ENCODE results near the gene NR3C1. TPM values are rescaled to one million over a fixed set of nuclear protein-coding genes. Genes with fewer than 3 reads are reported as not detected.

The NR3C1 gene
- total RNA-seq, 1 experiment from 2014 or later = 12.7 TPM

GRCh38 chr5:143406408-143406807 lies 2.9 kb upstream of the NR3C1 start:
- Histone ChIP-seq H3K9me3 (ENCODE audit: low read depth, low read length, poor library complexity, severe bottlenecking) (no peaks in the 10 kb centered on the region), H3K27ac (ENCODE audit: low read depth, low read length, poor library complexity, severe bottlenecking) (no peak overlapping the region), H3K36me3 (ENCODE audit: insufficient read depth, low read length, poor library complexity, severe bottlenecking) (no peaks in the 10 kb centered on the region), H3K4me3 (ENCODE audit: low read depth, low read length, poor library complexity, severe bottlenecking) (no peak overlapping the region), H3K4me1 (ENCODE audit: insufficient read depth, low read length, poor library complexity, severe bottlenecking) (no peaks in the 10 kb centered on the region), H3K27me3 (replicated peaks; ENCODE audit: insufficient read depth, low read depth, low read length, poor library complexity) (no peaks in the 10 kb centered on the region)
- POLR2A ChIA-PET (ENCODE audit: low non-redundant PET) = no interaction called here
- no peak for DNase-seq (ENCODE audit: low spot score)
- BruUV-seq (replicated peaks) = no TSS peak
- CTCF ChIA-PET = no interaction called here
- intact Hi-C loops (cut with micrococcal nuclease; ENCODE audit: unreplicated experiment) = loop anchor here (10.0 kb wide), 1 partner anchor 558 kb away; no protein-coding TSS in a partner anchor
- TF ChIP-seq EZH2 (IDR thresholded peaks at IDR 0.05; ENCODE audit: borderline replicate concordance, low read depth, low read length, poor library complexity, severe bottlenecking) (no peak), CTCF (conservative IDR thresholded peaks at IDR 0.05; ENCODE audit: low read depth, low read length) (no peak)

- H3K27me3 ChIP-seq (replicated peaks; ENCODE audit: insufficient read depth, low read depth, low read length, poor library complexity) = no peaks in the 10 kb centered on the region
- peak overlapping the region; percentile 92 for H3K27ac ChIP-seq (ENCODE audit: low read depth, low read length, poor library complexity, severe bottlenecking)
- no TSS peak for BruUV-seq (replicated peaks)
- H3K36me3 ChIP-seq (ENCODE audit: insufficient read depth, low read length, poor library complexity, severe bottlenecking) = no peaks in the 10 kb centered on the region
- DNase-seq (ENCODE audit: low spot score) = no peak
- no peaks in the 10 kb centered on the region for H3K4me1 ChIP-seq (ENCODE audit: insufficient read depth, low read length, poor library complexity, severe bottlenecking)
- intact Hi-C loops (cut with micrococcal nuclease; ENCODE audit: unreplicated experiment) = loop anchor here (2.0 to 10.0 kb wide), 3 partner anchors 189 to 559 kb away; no protein-coding TSS in a partner anchor
- TF ChIP-seq CTCF (conservative IDR thresholded peaks at IDR 0.05; ENCODE audit: low read depth, low read length) (no peak), EZH2 (IDR thresholded peaks at IDR 0.05; ENCODE audit: borderline replicate concordance, low read depth, low read length, poor library complexity, severe bottlenecking) (no peak)
- H3K9me3 ChIP-seq (ENCODE audit: low read depth, low read length, poor library complexity, severe bottlenecking) = no peaks in the 10 kb centered on the region
- peak overlapping the region; percentile 78 for H3K4me3 ChIP-seq (ENCODE audit: low read depth, low read length, poor library complexity, severe bottlenecking)
- ChIA-PET CTCF (no interaction called here), POLR2A (ENCODE audit: low non-redundant PET) (no interaction called here)
These were observed 2.3 kb upstream of the NR3C1 start for GRCh38 chr5:143405849-143406098.

- CTCF ChIA-PET = interaction anchor here (0.6 kb wide), 2 partner anchors 270 to 480 kb away, joined by 4 to 5 read pairs; no protein-coding TSS in a partner anchor
- Histone ChIP-seq H3K4me1 (ENCODE audit: insufficient read depth, low read length, poor library complexity, severe bottlenecking) (no peaks in the 10 kb centered on the region), H3K36me3 (ENCODE audit: insufficient read depth, low read length, poor library complexity, severe bottlenecking) (no peaks in the 10 kb centered on the region), H3K4me3 (ENCODE audit: low read depth, low read length, poor library complexity, severe bottlenecking) (peak overlapping the region; percentile 78), H3K27me3 (replicated peaks; ENCODE audit: insufficient read depth, low read depth, low read length, poor library complexity) (no peaks in the 10 kb centered on the region), H3K27ac (ENCODE audit: low read depth, low read length, poor library complexity, severe bottlenecking) (peak overlapping the region; percentile 92), H3K9me3 (ENCODE audit: low read depth, low read length, poor library complexity, severe bottlenecking) (no peaks in the 10 kb centered on the region)
- TF ChIP-seq CTCF (conservative IDR thresholded peaks at IDR 0.05; ENCODE audit: low read depth, low read length) (no peak), EZH2 (IDR thresholded peaks at IDR 0.05; ENCODE audit: borderline replicate concordance, low read depth, low read length, poor library complexity, severe bottlenecking) (no peak)
- intact Hi-C loops (cut with micrococcal nuclease; ENCODE audit: unreplicated experiment) = loop anchor here (2.0 to 10.0 kb wide), 3 partner anchors 188 to 560 kb away; no protein-coding TSS in a partner anchor
- BruUV-seq (replicated peaks) = TSS peak; percentile 90
- POLR2A ChIA-PET (ENCODE audit: low non-redundant PET) = interaction anchor here (0.5 kb wide), 1 partner anchor 256 kb away, joined by 3 read pairs; no protein-coding TSS in a partner anchor
- peak; percentile 91 for DNase-seq (ENCODE audit: low spot score)
These were observed 1.8 kb upstream of the NR3C1 start for GRCh38 chr5:143405063-143405848.

Data from A673 (cell line).